GM12801 (cell line): Measurements from ENCODE around the gene PAF1.

ENCODE experiments used
- TF ChIP-seq, protein P1 (sequence below): IDR thresholded peaks from one replicate; pipeline ENCODE4 v1.5.1; 2011; ENCODE audit warnings: control low read depth; ENCODE audit not compliant: insufficient read length; ENCODE audit errors: extremely low read depth

Gene PAF1

DNA sequence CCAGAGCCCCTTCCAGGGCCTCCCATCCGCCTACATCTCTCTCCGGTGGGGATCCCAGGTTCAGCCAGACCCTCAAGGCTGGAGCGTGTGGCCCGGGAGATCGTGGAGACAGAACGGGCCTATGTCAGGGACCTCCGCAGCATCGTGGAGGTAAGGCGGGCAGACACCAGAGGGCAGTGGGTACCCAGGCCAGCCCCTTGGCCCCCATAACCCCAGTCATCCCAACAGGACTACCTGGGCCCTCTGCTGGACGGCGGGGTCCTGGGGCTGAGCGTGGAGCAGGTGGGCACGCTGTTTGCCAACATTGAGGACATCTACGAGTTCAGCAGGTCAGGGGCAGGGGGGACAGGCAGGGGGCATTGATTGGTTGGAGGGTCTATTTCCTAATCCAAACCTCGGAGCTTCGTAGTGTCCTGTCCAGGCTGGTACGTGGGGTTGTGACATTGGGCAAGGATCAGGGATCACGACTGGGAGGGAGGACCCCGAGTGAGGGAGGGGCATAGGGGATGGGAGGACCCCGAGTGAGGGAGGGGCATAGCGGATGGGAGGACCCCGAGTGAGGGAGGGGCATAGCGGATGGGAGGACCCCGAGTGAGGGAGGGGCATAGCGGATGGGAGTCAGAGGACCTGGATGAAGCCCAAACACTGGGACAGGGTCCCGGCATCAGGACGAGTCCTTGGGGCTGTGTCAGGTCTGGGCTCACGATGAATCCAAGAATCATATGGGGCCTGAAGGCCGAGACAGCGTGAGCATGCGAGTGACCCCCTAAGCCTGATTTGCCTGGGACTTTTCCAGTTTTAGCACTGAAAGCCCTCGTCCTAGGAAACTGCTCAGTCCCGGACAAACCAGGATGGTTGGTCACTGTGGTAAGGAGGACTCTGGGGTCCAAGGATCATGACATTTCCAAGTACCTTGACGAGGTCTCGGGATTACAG, 24.5 kb upstream of the PAF1 start:
- TF ChIP-seq, protein P1, sequence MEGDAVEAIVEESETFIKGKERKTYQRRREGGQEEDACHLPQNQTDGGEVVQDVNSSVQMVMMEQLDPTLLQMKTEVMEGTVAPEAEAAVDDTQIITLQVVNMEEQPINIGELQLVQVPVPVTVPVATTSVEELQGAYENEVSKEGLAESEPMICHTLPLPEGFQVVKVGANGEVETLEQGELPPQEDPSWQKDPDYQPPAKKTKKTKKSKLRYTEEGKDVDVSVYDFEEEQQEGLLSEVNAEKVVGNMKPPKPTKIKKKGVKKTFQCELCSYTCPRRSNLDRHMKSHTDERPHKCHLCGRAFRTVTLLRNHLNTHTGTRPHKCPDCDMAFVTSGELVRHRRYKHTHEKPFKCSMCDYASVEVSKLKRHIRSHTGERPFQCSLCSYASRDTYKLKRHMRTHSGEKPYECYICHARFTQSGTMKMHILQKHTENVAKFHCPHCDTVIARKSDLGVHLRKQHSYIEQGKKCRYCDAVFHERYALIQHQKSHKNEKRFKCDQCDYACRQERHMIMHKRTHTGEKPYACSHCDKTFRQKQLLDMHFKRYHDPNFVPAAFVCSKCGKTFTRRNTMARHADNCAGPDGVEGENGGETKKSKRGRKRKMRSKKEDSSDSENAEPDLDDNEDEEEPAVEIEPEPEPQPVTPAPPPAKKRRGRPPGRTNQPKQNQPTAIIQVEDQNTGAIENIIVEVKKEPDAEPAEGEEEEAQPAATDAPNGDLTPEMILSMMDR: no peak

DNA sequence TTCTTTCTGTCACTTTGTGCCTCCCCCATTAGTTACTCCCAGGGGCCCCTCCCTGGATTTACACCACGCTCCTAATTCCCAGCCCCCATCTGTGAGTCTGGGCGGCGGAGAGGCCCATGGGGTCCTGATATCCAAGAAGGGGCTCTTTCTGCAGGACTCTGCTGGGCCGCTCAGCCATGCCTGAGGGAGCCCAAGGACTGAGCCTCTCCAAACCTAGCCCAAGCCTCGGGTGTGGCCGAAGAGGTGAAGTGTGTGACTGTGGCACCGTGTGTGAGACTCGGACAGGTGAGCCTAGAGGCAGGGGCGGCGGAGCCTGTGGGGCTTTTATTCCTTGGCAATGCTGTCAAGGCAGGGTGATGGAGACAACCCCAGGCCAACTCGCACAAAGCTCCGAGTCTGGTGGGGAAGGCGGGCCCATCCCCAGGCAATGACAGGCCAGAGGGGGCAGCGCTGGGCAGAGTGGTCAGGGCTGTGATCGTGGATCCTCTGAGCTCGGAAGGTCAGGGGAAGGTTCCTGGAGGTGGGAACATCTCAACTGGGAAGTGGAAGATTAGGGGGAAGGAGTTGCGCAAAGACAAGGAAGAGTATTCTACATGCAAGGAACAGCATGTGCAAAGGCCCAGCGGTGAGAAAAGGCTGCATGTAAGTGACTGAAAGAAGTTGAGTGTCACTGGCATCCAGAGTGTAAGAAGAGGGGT, 23.2 kb upstream of the PAF1 start:
- TF ChIP-seq, protein P1: no peak

DNA sequence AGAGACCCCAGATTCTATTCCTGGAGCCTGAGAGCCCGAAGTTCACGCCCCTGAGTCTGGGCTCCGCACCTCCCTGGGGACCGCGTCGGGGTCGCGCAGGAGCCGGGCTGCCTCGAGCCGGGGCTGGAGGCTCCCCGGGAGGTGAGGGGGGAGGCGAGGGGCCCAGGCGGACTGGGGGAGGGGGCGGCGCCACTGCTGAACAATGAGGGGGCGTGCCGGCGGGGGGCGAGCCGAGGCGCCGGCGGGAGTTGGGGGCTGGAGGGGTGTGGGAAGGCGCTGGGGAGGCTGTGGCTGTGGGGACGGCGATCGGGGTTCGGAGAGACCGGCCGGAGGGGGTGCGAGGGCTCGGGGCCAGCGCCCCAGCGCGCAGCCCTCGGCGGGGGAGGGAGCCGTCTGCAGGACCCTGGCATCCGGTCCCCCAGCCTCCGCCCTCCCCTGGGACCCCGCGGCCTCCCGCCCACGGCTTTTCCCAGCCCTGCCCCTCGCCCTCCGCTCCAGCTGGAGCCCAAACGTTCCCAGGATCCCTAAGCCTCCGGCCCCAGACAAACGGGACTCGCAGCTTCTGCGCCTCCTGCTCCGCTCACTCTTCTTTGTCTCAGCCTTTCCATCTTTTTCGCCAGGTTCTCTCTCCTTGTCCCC, 22.5 kb upstream of the PAF1 start:
- TF ChIP-seq, protein P1: no peak

DNA sequence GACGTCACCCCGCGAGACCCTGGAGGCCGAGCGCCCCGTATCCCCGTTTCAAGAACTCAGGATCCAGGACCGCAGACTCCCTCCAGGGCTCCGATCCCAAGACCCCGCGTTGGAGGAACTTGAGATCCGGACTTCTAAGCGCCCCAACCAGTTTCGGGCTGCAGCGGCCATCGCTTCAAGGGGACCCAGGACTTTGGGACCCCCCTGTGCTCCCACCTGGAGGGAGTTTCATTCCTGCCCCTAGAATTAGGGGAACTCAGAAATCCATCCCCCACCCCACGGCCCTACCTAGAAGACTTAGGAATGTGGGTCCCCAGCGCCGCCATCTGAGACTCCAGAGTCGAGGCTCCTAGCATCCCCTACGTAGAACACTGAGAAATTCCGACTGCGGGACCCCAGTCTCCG, 22.0 kb upstream of the PAF1 start:
- TF ChIP-seq, protein P1: no peak

DNA sequence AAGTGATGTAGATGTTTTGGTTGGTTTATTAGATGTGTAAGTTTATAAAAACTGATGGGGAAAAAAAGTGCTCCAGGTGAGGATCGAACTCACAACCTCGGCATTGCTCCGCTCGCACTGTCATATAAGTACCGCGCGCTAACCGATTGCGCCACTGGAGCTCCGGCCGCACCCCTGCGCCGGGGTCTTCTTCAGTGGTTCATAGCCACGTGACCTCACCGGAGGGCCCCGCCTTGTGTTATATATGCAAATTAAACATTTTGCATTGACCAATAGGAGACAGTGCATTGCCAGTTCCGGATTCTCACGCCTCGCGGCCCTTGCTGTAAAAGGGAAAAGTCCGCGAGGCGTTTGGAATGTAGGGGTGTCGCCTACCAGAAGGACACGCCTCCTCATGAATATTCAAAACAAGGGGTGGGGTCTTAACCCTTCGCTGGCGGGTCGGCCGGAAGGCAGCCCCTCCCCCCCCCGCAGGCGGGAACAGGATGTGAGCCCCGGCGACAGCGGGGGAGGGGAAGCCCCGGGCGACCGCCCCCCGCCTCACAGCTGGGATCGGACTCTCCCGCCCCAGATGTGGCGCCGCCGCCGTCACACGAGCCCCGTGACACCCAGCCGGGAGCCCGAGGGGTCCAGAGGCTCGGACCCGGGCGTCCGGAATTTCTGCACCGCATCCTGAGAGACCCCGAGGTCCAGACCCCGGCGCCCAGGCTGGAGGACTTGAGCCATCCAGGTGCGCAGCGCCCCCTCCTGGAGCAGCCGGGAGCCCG, 21.4 kb upstream of the PAF1 start, which contains the start of gene PLEKHG2:
Gene PLEKHG2, plus strand, starts transcription at position 570 of the 767 bp plus-strand sequence. CDS start 1,418 bp downstream, outside the sequence.
- TF ChIP-seq, protein P1: no peak

DNA sequence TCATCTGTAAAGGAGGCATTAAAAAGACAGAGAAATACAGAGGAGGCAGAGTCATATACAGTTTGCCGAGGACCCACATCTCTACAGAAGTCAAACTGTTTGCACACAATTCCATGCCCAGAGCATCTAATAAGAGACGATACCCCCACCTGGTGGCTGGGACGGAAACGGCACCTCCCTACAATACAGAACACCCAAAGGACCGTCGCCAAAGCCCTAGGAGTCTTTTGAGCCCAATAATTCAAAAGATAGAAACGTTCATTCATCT, 20.9 kb upstream of the PAF1 start:
- TF ChIP-seq, protein P1: peak; percentile 38
